Epithelial cell of prostate (primary cell): ENCODE results near the gene PI4K2A.
A peak's percentile ranks its signal among the peaks of the same experiment; 100 is the strongest.
"Not testable (repeated sequence)": the region's sequence is repeated elsewhere in the genome, so short reads cannot be mapped to it uniquely, and the experiment has no call there.

ENCODE experiments used
- DNase-seq: peaks from one replicate; pipeline ENCODE4 v3.0.0-alpha.2; 2011; ENCODE audit warnings: low read depth, low spot score
- H3K27ac ChIP-seq: fragments of 450-650 bp; 2 replicates; pipeline ENCODE4 v1.5.1; 2017; ENCODE audit warnings: mild to moderate bottlenecking

Gene PI4K2A

DNA sequence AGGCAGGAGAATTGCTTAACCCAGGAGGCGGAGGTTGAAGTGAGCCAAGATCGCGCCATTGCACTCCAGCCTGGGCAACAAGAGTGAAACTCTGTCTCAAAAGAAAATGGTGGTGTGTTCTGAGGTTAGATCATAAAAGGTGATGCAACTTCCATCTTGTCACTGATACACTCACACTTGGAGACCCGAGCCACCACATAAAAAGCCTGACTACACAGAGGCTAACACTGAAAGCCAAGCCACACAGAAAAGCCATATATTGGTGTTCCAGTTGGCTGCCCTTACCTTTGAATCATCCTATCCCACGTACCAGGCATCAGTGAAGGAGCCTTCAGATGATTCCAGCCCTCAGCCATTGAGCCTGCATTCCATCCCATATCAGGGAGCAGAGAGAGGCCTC, 11.2 kb upstream of the PI4K2A start:
- DNase-seq = no peak
- no peak overlapping the region for H3K27ac ChIP-seq

DNA sequence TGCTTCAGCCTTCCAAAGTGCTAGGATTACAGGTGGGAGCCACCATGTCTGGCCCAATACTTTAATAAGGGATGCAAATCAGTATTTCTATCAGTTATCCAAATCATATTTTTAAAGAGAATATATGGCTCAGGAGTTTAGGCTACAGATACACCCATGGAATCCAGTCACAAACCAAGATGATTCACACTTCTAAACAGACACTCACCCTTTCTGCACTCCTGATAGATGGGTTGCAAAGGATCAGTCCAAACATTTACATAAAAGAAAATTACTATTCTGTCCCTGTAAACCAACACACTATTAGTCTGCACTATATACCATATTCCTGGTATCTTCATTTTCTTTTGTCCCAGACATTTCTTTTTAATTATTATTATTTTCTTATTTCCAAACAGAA, 9.4 kb upstream of the PI4K2A start:
- H3K27ac ChIP-seq = no peak overlapping the region
- no peak for DNase-seq

DNA sequence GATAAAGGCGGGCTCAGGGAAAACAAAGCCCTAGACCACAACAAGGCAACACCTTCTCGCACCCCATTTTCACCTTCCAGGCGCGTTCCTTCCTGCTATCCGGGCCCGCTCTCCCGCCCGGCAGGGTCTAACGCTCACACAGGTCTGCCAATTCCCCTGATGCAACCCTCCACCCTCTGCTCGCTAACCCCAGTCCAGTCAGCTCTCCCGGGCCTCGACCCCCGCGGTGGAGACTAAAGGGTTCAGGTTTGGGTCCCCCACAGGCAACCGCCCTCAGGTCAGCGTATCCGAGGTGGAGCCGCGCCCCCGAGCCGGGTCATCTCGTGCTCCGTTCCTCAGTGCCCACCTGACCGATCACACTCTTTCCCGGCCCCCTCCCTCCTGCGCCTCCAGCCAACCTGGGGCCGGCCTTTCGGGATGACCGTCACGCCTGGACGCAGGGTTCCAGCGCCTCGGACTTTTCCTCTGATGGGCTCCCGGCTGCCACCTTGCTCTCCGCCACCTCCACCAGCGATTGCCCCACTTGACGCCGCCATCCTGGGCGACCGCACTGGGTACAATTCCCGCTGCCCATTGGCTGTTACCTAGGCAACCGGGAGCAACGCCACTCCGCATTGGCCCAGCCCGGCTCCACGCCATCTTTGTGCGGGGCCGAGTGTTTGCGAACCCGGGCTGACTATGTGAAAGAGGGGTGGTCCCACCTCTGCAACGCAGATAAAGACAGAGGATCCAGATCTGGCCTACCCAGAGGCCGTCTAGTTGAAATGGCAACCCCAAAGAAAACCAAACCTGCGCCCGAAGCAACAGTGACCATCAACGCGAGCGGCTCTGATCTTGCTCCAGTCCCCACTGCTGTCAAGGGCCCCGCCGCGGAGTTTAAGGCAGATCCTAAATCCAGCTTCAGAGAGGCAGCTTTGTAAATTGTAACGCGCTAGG, 7.3 kb upstream of the PI4K2A start, which contains the start of gene MORN4:
MORN4 (minus strand) TSS at position 552 of the 936 bp plus-strand sequence. CDS start 13,847 bp downstream, outside the sequence.
- H3K27ac ChIP-seq = peak within 1 kb of the TSS; percentile 24
- peak; percentile 43 for DNase-seq

GRCh38 chr10:97633921-97634320, 6.5 kb upstream of the PI4K2A start:
- no peak for DNase-seq
- peak overlapping the region; percentile 24 for H3K27ac ChIP-seq

DNA sequence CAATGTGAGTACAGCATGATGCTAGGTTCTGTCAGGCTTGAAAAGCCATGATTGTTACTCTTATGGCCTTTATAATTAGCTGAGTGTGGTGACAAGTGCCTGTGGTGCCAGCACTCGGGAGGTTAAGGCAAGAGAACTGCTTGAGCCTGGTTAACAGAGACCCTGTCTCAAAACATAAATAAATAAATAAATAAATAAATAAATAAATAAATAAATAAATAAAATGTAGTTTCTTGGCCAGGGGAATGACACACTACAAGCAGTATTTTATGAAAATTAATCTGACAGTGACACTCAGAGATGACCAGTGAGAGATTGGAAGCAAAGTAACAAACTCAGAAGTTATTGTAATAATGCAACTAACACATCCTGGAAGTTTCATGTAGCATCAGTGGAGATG, 4.9 kb upstream of the PI4K2A start:
- DNase-seq = no peak

GRCh38 chr10:97639090-97639489, 1.4 kb upstream of the PI4K2A start:
- H3K27ac ChIP-seq, DNase-seq: not testable (repeated sequence)

More for the DNA sequence above, 4.9 kb upstream of the PI4K2A start:
- no peak overlapping the region for H3K27ac ChIP-seq

- DNase-seq = no peak
- H3K27ac ChIP-seq = peak overlapping the region; percentile 74
Measured at GRCh38 chr10:97640868-97641811, 669 bp downstream of the PI4K2A start.

- H3K27ac ChIP-seq = peak overlapping the region; percentile 74
- DNase-seq = not testable (repeated sequence)
Measured at GRCh38 chr10:97642471-97643159, 2.1 kb downstream of the PI4K2A start.

- peak overlapping the region; percentile 9 for H3K27ac ChIP-seq
Measured at GRCh38 chr10:97643441-97643985, 3.0 kb downstream of the PI4K2A start.

DNA sequence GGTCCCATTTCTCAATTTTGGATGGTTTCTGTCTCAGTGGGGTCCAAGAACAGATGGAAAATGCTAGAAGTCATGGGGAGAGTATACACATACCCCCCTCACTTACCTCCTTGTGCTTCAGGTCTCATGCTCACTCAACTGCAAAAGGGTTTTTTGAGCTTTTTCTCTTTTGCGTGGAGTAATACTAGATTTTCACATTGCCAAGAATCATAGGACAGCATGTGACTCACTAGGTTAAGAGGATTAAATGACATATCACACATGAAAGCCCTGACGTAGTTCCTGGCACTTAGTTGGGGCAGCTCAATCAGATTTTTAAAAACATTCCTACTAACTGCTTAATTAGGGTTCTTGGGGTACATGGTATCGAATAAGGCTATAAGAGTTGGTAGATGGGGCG, 4.5 kb downstream of the PI4K2A start:
- peak overlapping the region; percentile 5 for H3K27ac ChIP-seq
- DNase-seq = no peak

More at GRCh38 chr10:97643441-97643985, 3.0 kb downstream of the PI4K2A start:
- no peak for DNase-seq

- peak; percentile 24 for DNase-seq
- peak overlapping the region; percentile 99 for H3K27ac ChIP-seq
Measured at GRCh38 chr10:97647556-97647955, 7.1 kb downstream of the PI4K2A start.

GRCh38 chr10:97648562-97649404, 8.3 kb downstream of the PI4K2A start:
- peak; percentile 73 for DNase-seq
- H3K27ac ChIP-seq = peak overlapping the region; percentile 99

GRCh38 chr10:97649405-97649750, 8.9 kb downstream of the PI4K2A start:
- DNase-seq = not testable (repeated sequence)
- peak overlapping the region; percentile 99 for H3K27ac ChIP-seq

DNA sequence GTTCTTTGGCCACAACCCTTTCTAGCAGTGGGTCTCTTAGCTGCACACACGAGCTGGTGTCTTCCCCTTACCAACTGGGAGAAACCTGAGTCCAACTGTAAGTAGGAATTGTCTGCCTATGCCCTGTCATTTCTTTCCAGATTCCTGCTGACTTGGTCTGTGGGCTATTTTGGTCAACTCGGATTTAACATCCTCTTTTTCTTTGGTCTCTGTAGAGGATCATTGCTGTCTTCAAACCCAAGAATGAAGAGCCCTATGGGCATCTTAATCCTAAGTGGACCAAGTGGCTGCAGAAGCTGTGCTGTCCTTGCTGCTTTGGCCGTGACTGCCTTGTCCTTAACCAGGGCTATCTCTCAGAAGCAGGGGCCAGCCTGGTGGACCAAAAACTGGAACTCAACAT, 10.3 kb downstream of the PI4K2A start:
- no peak for DNase-seq
- H3K27ac ChIP-seq = peak overlapping the region; percentile 99

- H3K27ac ChIP-seq = peak overlapping the region; percentile 99
- peak; percentile 96 for DNase-seq
Measured at GRCh38 chr10:97651773-97652172, 11.3 kb downstream of the PI4K2A start.

- H3K27ac ChIP-seq = no peak overlapping the region
- no peak for DNase-seq
Measured at GRCh38 chr10:97656777-97657176, 16.3 kb downstream of the PI4K2A start.

- no peak overlapping the region for H3K27ac ChIP-seq
- no peak for DNase-seq
Measured at GRCh38 chr10:97659589-97659988, 19.1 kb downstream of the PI4K2A start.

GRCh38 chr10:97664282-97664850, 23.9 kb downstream of the PI4K2A start:
- no peak for DNase-seq
- H3K27ac ChIP-seq = no peak overlapping the region

DNA sequence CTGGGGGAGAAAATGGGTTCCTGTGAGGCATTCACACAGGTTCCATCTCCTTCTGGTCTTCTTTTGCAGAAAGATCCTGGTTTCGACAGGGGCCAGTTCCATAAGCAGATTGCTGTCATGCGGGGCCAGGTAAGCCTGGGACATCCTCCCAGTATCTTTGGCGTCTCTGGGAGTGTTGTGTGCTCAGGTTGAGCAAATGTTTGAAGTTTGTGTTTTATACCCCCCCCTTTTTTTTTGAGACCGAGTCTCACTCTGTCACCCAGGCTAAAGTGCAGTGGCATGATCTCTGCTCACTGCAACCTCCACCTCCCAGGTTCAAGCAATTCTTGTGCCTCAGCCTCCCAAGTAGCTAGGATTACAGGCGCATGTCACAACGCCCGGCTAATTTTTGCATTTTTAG, 26.5 kb downstream of the PI4K2A start:
- H3K27ac ChIP-seq = no peak overlapping the region
- no peak for DNase-seq
